Neural progenitor cell (in vitro differentiated cells): Measurements from ENCODE around the gene FYCO1.

ENCODE experiments used
- CTCF ChIP-seq: fragments of 200-600 bp; sonication (generic); IDR thresholded peaks from 2 replicates; pipeline ENCODE4 v1.5.1; 2017; ENCODE audit warnings: antibody characterized with exemption, mild to moderate bottlenecking
- EZH2phosphoT487 ChIP-seq: fragments of 200-600 bp; sonication (generic); IDR thresholded peaks from 2 replicates; pipeline ENCODE4 v1.6.1; 2017; ENCODE audit warnings: antibody characterized with exemption

- no peak for TF ChIP-seq CTCF
- TF ChIP-seq EZH2phosphoT487, result no peak
These were observed 43.2 kb downstream of the FYCO1 start for GRCh38 chr3:45952456-45952855.
